AG09309 (cell line): Measurements from ENCODE around the gene KIF5A.

Experiments used
- DNase-seq: peaks from one replicate; pipeline ENCODE4 v3.0.0-alpha.2; 2010; ENCODE audit warnings: low read depth
- H3K4me3 ChIP-seq: 2 replicates; pipeline ENCODE4 v1.5.1; 2011; ENCODE audit warnings: mild to moderate bottlenecking, low read depth, low read length, moderate library complexity; ENCODE audit not compliant: control insufficient read depth
- CTCF ChIP-seq: IDR thresholded peaks from 2 replicates; pipeline ENCODE4 v1.5.1; 2011; ENCODE audit warnings: mild to moderate bottlenecking, low read depth, low read length, inconsistent platforms; ENCODE audit not compliant: insufficient read depth, control insufficient read depth; ENCODE audit errors: missing control alignments

The KIF5A gene

DNA sequence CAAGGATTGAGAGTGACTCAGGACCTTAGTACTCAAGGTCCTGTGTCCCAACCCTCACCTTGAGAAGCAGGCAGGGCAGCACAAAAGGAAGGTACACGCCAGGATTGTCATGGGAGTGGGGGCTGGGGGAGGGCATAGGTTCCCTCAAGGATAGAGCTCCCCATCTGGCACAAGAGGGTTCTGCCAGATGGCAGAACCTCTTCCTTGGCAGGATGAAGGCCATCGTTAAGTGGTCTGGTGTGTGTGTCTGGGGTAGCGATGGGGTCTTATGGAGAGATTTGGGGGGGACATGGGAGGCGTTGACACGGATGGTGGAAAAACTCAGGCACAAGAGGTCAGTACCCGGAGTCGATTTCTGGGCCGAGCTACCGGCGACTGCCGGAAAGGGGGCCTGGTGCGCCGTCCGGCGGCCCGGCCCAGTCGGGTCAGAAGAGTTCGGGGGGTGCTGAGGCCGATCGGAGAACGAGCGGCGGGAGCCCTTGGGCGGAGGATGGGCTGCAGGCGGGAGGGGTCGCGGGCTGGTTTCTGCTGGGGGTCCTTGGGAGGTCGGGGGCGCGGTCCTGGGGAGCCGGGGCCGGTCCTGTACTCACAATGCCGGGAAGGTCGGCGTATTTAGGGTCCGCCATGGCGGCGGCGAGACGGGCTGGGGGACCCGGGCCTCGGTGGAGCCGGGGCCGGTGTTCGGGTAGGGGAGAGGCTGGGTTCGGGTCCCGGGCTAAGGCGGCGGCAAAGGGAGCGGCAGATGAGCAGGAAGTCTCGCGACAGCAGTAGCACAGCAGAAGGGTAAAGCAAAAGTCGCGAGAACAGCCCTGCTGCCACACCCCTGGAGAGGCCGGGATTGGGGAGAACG is 3.2 kb upstream of the KIF5A start, which contains the start of gene DCTN2:
TSS of gene DCTN2 (minus strand) at position 755 of the 850 bp plus-strand sequence. CDS start at position 626, 129 bp downstream.
- peak within 1 kb of the TSS; percentile 71 for H3K4me3 ChIP-seq
- DNase-seq, result peak; percentile 88
- TF ChIP-seq CTCF, result no peak

DNA sequence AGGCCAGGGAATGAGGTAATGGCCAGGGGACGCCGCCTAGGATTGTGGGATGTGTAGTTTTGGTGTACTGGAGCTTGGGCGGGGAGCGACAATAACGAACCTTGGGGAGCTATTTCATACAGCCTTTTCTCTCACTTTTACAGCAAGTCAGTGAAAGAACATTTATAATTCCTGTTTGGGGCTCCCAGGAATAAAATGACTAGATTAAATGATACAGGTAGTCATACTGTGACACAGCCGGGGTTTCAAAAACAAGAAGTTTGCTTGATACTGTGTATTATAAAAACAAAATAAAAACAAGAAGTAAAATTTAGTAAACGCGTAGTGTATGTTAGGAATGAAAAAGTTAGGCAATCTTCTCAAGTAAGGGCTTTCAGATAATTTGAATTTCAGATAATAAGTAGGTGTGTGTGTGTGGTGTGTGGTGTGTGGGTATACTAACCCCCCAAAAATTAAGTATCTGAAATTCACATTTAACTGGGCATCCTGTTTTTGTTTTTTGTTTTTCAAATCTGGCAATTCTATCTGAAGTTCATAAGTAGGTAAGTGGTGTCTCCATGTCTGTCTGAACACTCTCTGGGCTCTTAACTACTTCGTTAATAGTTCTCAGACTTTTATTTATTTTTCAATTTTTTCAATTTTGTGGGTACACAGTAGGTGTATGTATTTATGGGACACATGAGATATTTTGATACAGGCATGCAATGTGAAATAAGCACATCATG is 2.4 kb upstream of the KIF5A start:
- no peak for TF ChIP-seq CTCF

GRCh38 chr12:57548013-57548315 is 1.9 kb upstream of the KIF5A start:
- no peak for TF ChIP-seq CTCF
- DNase-seq, result no peak
- H3K4me3 ChIP-seq, result no peak overlapping the region

More for the DNA sequence above, 2.4 kb upstream of the KIF5A start:
- peak overlapping the region; percentile 71; the same call in 1 of the 2 replicates for H3K4me3 ChIP-seq
- no peak for DNase-seq

DNA sequence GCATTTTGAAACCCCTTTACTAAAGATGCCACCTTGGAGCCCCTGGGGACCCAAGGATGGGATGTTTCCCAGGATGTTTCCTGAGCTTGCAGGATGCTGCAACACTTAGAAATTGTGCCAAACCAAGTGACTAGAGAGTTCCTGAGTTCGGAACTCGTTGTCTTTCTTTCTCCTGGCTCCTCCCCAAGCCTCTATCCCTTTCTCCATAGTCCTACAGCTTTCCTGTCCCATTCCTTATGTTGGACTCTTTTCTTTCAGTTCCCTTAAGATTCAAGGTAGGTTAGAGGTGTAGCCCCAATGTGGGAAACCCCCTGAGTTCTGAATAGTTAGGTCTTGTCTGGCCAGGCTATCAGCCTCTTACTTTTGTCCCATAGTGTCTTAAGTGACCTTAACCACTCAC is 1.4 kb upstream of the KIF5A start:
- no peak for TF ChIP-seq CTCF
- no peak for DNase-seq
- no peak overlapping the region for H3K4me3 ChIP-seq

GRCh38 chr12:57549203-57549908 is 488 bp upstream of the KIF5A start:
- peak overlapping the region; percentile 59 for H3K4me3 ChIP-seq

More at GRCh38 chr12:57549203-57549908, 488 bp upstream of the KIF5A start:
- DNase-seq, result no peak
- TF ChIP-seq CTCF, result no peak
